Measurements from ENCODE around the gene BTBD10.

Gene BTBD10

DNA sequence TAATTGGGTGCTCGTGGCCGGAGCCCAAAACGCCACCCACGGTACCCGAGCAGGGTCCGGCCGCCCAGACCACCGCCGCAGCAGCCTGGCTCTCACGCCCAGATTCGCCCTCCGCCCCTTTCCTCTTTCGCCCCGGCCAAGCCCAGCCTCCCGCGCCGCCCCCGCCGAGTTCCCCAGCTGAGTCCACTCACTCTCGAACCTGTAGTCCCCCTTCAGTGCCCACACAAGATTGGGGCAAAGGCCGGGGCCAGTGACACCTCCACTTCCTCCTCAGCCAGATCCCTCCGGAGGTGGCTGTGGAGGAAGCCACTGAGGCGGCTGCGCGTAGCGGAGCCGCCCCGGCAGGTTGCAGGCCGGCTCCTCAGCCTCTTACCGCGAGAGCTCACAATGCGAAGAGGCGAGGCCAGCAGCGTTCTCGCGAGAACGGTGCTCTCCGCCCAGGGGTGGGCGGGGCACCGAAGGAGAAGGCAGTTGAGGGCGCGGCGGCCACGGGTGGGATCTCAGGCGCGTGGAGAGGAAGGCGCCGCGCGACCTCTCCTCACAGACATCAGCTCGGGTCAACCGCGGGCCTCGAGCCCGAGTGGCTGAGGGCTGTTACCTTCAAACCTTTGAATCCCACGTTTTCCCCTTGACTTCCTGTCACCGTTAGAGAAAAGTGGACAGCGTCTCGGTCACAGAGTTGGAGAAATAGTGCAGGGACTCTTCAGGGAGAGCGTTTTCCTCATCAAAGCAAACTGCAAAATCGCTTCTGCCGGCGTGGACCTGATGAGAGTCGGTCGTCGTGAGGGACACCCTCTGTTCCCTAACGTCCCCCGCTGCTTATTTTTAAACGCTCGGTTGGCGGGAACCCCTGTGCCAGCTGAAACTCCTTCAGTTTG lies at the start of gene BTBD10:
TSS of gene BTBD10 (minus strand) at position 322 of the 878 bp plus-strand sequence. CDS start 18,098 bp downstream, outside the sequence.
- TF ChIP-seq GATA3 (IDR thresholded peaks at IDR 0.05; ENCODE audit: low read depth, low read length), result no peak
- no peak for TF ChIP-seq GATA2 (IDR thresholded peaks at IDR 0.05; ENCODE audit: low read depth, low read length)

DNA sequence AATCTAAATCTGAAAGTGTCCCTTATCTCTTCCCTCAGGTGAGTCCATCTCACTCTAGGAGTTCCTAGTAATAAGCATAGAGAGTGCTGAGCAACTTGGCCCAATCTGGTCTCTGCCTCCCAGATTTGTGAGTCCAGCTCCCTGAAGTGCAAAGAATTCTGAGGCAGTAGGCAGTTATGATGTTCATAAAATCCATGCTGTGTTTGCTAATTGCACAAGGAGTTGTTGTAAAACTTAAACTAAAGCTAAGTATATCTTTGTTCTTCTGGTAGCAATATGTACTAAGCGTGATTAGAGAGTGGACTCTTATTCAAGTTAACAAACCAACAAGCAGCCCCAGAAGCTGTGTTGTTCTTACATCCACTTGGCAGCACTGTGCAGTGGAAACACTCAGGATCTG lies 40.4 kb upstream of the BTBD10 start:
- TF ChIP-seq GATA2 (IDR thresholded peaks at IDR 0.05; ENCODE audit: low read depth, low read length) (no peak), GATA3 (IDR thresholded peaks at IDR 0.05; ENCODE audit: low read depth, low read length) (no peak)

DNA sequence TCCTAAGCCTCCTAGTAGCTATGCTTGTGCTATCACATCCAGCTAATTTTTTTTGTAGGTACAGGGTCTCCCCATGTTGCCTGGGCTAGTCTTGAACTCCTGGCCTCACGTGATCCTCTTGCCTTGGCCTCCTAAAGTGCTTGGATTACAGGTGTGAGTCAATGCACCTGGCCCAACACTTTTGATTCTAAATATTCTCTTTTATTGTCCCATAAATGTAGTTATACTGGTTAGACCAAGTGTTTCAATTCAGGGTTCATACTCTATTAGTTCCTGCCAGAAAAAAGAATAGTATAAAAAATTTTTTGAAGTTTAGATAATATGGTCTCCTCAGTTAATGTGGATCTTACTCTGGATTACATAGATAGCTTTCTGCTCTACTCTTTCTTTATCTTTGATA lies 39.5 kb upstream of the BTBD10 start:
- no peak for TF ChIP-seq GATA2 (IDR thresholded peaks at IDR 0.05; ENCODE audit: low read depth, low read length)
- no peak for TF ChIP-seq GATA3 (IDR thresholded peaks at IDR 0.05; ENCODE audit: low read depth, low read length)

DNA sequence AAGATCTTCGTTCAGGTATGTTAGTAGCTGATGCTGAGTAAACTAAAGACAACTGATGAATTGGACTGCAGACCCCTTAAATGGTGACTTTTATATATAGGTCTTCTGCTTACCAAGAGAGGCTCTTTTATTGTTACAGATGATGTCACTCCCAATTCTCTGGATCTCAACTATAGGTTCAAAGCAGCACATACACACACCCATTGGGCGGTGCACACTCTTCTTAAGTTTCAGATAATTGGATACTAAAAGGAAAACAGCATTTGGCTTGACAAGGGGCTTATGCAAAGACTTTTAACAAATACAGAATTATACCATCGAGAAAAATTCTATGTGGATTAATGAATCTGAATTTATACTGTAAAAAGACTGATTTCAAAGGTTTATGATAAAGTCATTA lies 32.9 kb upstream of the BTBD10 start, which contains the start of gene PTH:
TSS of gene PTH (minus strand) at position 69 of the 400 bp plus-strand sequence. CDS start 3,142 bp downstream, outside the sequence.
- TF ChIP-seq GATA2 (IDR thresholded peaks at IDR 0.05; ENCODE audit: low read depth, low read length) (no peak), GATA3 (IDR thresholded peaks at IDR 0.05; ENCODE audit: low read depth, low read length) (no peak)

DNA sequence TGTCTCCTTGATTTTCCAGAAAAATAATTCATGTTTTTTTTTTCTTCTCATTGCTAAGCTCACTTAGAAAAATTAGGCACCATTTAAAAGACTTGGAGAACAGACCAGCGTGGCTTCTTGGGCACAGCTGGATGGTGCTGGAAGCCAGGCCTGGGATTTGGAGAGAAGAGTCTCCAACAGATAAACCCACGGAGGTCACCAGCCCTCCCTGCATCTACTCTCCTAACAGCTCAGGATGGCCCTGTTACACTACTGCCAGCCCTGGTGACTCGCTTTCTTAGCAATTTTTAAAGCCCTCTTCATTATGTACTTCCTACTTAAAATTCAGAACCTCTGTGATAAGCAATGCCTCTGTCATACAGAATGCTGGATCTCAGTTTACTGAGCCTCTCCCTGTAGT lies 31.0 kb upstream of the BTBD10 start:
- no peak for TF ChIP-seq GATA2 (IDR thresholded peaks at IDR 0.05; ENCODE audit: low read depth, low read length)
- TF ChIP-seq GATA3 (IDR thresholded peaks at IDR 0.05; ENCODE audit: low read depth, low read length), result no peak

DNA sequence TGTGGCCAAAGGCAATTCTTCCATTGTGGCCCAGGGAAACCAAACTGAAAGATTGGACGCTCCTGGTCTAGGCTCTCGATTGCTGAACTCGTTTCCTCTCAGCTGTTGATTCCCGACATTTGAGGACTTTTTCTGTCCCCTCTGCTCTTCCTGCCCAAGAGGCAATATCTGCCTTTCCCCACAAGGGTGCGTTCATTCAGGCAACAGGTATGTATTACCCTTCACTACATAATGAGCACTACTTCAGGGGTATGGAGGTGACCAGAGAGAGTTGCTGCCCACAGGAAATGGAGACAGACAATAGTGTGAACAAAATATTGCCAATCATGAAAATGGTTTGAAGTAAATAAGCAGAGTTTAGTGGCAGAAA lies 24.6 kb upstream of the BTBD10 start:
- TF ChIP-seq GATA3 (IDR thresholded peaks at IDR 0.05; ENCODE audit: low read depth, low read length) (no peak), GATA2 (IDR thresholded peaks at IDR 0.05; ENCODE audit: low read depth, low read length) (no peak)

DNA sequence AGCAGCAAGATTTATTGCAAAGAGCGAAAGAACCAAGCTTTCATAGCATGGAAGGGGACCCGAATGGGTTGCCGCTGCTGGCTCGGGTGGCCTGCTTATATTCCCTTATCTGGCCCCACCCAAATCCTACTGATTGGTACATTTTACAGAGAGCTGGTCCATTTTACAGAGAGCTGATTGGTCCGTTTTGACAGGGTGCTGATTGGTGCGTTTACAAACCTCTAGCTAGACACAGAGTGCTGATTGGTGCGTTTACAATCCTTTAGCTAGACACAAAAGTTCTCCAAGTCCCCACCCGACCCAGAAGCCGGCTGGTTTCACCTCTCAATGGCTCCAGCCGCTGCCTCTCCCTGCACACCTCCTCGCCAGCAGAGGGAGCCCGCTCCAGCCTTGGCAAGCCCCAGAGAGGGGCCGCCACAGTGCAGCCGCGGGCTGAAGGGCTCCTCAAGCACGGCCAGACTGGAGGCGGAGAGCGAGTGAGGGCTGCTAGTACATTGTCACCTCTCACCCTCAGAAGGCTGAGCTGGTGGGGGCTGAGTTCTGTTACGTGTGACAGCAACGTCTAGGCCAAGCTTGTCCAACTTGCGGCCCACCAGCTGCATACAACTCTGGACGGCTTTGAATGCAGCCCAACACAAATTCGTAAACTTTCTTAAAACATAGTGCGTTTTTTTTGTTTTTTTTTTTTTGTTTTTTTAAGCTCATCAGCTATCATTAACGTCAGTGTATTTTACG lies 24.1 kb upstream of the BTBD10 start:
- TF ChIP-seq GATA2 (IDR thresholded peaks at IDR 0.05; ENCODE audit: low read depth, low read length), result no peak
- no peak for TF ChIP-seq GATA3 (IDR thresholded peaks at IDR 0.05; ENCODE audit: low read depth, low read length)

DNA sequence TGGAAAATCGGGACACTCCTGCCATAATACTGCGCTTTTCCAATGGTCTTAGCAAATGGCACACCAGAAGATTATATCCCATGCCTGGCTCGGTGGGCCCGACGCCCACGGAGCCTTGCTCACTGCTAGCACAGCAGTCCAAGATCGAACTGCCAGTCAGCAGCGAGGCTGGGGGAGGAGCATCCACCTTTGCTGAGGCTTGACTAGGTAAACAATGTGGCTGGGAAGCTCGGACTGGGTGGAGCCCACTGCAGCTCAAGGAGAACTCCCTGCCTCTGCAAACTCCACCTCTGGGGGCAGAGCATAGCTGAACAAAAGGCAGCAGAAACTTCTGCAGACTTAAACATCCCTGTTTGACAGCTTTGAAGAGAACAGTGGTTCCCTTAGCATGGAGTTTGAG lies 17.2 kb upstream of the BTBD10 start:
- TF ChIP-seq GATA3 (IDR thresholded peaks at IDR 0.05; ENCODE audit: low read depth, low read length) (no peak), GATA2 (IDR thresholded peaks at IDR 0.05; ENCODE audit: low read depth, low read length) (no peak)

DNA sequence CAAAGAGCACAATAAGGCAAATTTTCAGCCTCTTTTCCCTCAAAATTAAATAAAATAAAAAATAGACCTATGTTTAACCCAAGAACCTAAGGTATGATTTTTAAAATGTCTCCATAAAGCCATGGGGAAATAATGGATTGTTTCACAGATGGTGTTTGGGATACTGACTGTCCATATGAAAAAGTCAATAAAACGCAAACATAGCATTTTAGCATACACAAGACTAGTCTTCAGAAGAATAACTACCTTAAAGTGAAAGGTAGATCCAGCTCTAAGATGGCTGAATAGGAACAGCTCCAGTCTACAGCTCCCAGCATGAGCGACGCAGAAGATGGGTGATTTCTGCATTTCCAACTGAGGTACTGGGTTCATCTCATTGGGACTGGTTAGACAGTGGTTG lies 16.7 kb upstream of the BTBD10 start:
- TF ChIP-seq GATA3 (IDR thresholded peaks at IDR 0.05; ENCODE audit: low read depth, low read length), result no peak
- TF ChIP-seq GATA2 (IDR thresholded peaks at IDR 0.05; ENCODE audit: low read depth, low read length), result no peak

DNA sequence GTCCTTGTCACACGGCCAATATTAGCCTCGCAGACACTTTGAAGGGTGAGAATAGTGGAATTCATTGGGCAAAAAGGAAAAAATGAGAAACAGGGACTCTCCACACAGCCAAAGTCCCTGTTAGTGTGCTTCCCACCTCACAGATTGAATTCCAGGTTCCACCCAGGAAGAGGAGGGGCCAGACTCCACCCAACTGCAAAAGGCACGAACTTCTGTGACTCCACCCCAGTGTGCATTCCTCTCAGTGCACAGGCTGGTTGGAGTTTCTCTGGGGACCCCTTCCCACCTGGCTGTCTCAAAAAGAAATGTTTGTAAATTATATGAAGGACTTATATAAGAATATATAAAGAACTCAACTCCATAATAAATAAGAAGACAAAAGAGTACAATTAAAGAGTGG lies 12.1 kb upstream of the BTBD10 start:
- no peak for TF ChIP-seq GATA2 (IDR thresholded peaks at IDR 0.05; ENCODE audit: low read depth, low read length)
- no peak for TF ChIP-seq GATA3 (IDR thresholded peaks at IDR 0.05; ENCODE audit: low read depth, low read length)

DNA sequence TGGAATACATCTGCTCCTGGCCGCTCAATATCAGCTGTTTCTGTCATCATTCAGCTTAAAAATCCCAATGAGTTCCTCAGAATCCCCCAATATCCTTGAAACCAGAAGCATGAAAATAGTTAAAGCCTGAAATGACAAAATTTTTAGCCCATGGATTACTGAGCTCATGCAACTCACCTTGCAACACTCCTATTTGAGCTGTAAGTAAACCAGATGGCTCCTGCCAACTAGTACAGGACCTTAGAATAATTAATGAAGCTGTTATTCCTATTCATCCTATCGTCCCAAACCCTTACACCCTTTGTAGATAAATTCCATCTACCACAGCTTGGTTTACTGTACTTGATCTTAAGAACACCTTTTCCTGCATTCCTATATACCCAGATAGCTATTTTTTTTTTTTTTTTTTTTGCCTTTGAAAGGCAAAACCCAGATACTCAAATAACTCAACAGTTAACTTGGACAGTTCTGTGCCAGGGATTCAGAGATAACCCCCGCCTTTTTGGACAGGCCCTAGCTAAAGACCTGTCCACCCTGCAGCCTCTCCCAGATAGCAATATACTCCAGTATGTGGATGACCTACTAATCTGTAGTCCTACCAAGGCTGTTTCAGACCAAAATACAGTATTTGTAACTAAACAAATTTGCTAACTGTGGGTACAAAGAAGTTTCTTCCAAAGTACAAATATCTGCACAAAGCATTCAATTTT lies 10.1 kb upstream of the BTBD10 start:
- TF ChIP-seq GATA2 (IDR thresholded peaks at IDR 0.05; ENCODE audit: low read depth, low read length) (no peak), GATA3 (IDR thresholded peaks at IDR 0.05; ENCODE audit: low read depth, low read length) (no peak)

DNA sequence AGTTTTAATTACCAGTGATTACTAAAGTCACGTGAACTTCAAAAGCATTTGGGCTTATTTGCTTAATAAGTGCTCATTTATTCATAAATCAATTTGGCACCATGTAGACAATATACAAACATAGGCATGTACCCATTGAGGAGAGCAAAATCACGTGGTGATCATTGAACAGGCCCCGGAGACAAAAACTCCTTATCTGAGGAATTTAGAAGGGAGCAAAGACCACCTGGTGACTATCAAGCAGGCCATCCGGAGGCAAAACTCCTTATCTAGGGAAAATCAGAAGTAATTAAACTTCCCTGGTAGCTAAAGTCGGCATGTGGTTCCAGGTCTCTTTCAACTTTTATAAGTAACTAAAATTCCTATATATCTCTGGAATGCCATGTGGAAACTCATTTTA lies 5.7 kb upstream of the BTBD10 start:
- TF ChIP-seq GATA2 (IDR thresholded peaks at IDR 0.05; ENCODE audit: low read depth, low read length) (no peak), GATA3 (IDR thresholded peaks at IDR 0.05; ENCODE audit: low read depth, low read length) (no peak)

DNA sequence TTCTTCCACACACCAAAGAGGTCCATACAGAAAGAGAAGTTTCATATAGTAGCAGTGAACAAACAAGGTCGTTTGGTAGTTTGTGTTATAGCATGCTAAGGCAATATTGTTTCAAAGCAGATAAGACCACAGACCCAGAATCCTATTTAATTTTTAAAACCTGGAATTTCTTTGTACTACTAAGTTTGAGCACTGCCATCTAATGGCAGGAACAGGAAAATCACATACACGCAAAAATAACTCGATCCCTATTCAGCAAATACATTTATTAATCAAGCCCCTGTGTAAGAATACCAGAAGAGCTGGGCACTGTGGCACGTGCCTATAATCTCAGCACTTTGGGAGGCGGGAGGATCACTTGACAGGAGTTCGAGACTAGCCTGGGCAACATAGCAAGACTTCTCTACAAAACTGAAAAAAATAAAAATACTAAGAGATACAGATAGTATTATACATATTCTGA lies 2.9 kb upstream of the BTBD10 start:
- TF ChIP-seq GATA3 (IDR thresholded peaks at IDR 0.05; ENCODE audit: low read depth, low read length) (no peak), GATA2 (IDR thresholded peaks at IDR 0.05; ENCODE audit: low read depth, low read length) (no peak)

DNA sequence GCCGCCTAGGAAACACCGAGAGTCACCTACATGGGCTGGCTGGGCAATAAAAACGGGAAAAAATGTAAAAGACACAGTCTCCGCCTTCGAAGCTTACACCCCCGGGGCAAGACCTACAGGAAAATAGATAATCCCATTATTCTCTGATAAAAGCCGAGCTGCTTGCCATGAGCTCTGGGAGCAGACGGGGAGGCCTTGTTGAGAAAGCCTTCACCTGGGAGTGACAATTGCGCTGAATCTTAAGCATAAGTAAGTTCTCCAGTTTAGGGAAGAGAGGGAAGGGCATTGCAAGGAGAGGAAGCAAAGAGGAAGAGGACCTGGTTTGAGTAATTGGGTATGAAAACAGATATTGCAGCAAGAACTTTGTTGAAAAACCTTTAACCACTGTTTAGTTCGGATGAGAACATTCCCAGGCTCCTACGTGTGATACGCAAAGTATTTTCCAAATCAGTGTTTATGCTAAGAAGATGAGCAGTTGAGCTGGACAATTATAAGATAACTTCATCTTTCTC lies 813 bp upstream of the BTBD10 start:
- no peak for TF ChIP-seq GATA2 (IDR thresholded peaks at IDR 0.05; ENCODE audit: low read depth, low read length)
- no peak for TF ChIP-seq GATA3 (IDR thresholded peaks at IDR 0.05; ENCODE audit: low read depth, low read length)
